ENCODE results near the gene SLC9A8. TPM values are rescaled to one million over a fixed set of nuclear protein-coding genes. Genes with fewer than 3 reads are reported as not detected.
A peak's percentile ranks its signal among the peaks of the same experiment; 100 is the strongest.

SLC9A8 gene
- total RNA-seq, 4 donors from 2014 or later, result 9.0 to 31.0 (median 16.6) TPM

DNA sequence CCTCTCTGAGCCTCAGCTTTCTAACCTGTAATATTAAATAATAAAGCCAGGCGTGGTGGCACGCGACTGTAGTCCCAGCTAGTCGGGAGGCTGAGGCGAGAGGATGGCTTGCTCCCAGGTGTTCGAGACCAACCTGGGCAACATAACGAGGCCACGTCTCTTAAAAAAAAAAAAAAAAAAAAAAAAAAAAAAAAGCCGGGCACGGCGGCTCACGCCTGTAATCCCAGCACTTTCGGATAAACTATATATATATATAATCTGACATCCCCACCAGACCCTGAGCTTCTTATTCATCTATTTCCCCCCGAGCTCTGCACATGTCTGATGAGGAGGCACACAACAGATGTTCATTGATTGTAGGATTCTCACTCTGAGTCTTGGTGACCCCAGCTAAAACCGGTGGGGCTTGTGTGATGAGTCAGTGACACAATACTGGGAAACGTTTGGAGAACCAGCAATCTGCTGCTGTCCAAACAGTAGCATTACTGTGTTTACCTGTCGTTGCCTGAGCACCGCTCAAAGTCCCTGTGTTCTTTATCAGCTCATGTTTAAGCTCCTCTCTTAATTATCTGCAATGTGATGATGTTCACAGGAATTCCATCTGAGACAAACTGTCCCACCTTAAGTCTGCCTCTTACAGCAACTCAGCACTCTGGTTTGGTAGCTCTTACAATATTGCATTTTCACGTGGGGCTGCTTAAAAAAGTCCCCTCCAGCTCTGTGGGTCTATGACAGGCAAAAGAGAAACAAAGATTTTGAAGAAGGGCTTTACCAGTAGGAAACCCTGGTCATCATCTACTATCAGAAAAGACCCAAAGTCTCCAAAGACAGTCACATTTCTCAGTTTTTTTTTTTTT lies 103.7 kb downstream of the SLC9A8 start:
- Histone ChIP-seq H3K9me3 (no peaks in the 10 kb centered on the region), H3K27me3 (no peaks in the 10 kb centered on the region), H3K4me1 (peaks cover 19 to 49% (median 37%) of the 10 kb centered on the region in 4 donors), H3K4me3 (peak overlapping the region; percentile 86 to 98 (median 95)), H3K27ac (peak overlapping the region; percentile 96 to 99 (median 97)), H3K36me3 (no peaks in the 10 kb centered on the region)
- TF ChIP-seq EP300 (IDR thresholded peaks at IDR 0.05; ENCODE audit: low read depth) (peak; percentile 48), POLR2A (IDR thresholded peaks at IDR 0.05) (no peak), POLR2AphosphoS5 (IDR thresholded peaks at IDR 0.05) (peak in 2 of 3 donors; percentile 51 to 52)
- WGBS, 2 donors (ENCODE audit: low coverage in 1 of 2), result 18 to 36% methylated on average over 4 to 19 of the region's 19 CpGs
- intact Hi-C loops (cut with DNase I; ENCODE audit: low total_unique reads), result no loop called here
- in situ Hi-C loops (cut with MboI; ENCODE audit: low pct_ligation_motif_present in 1 of 4, low pct_unique_long_range_greater_than_20kb in 1 of 4, low sequenced_read_pairs in 3 of 4), result no loop called here
- DNase-seq, result peak; percentile 77

DNA sequence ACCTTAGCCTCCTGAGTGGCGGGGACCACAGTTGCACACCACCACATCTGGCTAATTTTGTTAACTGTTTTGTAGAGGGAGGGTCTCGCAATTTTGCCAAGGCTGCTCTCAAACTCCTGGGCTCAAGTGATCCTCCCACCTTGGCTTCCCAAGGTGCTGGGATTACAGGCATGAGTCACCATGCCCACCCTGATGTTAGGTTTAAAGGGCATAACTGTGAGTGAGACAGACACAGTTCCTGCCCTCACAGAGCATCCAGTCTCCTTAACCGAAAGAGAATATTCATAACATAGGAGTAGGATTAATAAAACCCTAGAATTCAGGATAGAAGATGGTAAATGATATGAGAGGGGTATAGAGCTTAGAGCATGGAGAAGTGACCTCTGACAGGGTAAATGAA lies 105.8 kb downstream of the SLC9A8 start:
- no peak for DNase-seq
- Histone ChIP-seq H3K9me3 (no peaks in the 10 kb centered on the region), H3K4me1 (peaks cover 12 to 32% (median 26%) of the 10 kb centered on the region in 4 donors), H3K27me3 (no peaks in the 10 kb centered on the region), H3K27ac (no peak overlapping the region), H3K36me3 (no peaks in the 10 kb centered on the region), H3K4me3 (no peak overlapping the region)
- intact Hi-C loops (cut with DNase I; ENCODE audit: low total_unique reads), result no loop called here
- TF ChIP-seq POLR2AphosphoS5 (IDR thresholded peaks at IDR 0.05), result no peak
- no peak for TF ChIP-seq POLR2A (IDR thresholded peaks at IDR 0.05)
- no peak for TF ChIP-seq EP300 (IDR thresholded peaks at IDR 0.05; ENCODE audit: low read depth)
- TF ChIP-seq, protein P1, sequence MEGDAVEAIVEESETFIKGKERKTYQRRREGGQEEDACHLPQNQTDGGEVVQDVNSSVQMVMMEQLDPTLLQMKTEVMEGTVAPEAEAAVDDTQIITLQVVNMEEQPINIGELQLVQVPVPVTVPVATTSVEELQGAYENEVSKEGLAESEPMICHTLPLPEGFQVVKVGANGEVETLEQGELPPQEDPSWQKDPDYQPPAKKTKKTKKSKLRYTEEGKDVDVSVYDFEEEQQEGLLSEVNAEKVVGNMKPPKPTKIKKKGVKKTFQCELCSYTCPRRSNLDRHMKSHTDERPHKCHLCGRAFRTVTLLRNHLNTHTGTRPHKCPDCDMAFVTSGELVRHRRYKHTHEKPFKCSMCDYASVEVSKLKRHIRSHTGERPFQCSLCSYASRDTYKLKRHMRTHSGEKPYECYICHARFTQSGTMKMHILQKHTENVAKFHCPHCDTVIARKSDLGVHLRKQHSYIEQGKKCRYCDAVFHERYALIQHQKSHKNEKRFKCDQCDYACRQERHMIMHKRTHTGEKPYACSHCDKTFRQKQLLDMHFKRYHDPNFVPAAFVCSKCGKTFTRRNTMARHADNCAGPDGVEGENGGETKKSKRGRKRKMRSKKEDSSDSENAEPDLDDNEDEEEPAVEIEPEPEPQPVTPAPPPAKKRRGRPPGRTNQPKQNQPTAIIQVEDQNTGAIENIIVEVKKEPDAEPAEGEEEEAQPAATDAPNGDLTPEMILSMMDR (IDR thresholded peaks at IDR 0.05), result no peak
- in situ Hi-C loops (cut with MboI; ENCODE audit: low pct_ligation_motif_present in 1 of 4, low pct_unique_long_range_greater_than_20kb in 1 of 4, low sequenced_read_pairs in 3 of 4), result no loop called here
- WGBS, 2 donors (ENCODE audit: low coverage in 1 of 2), result 85 to 100% methylated on average over 2 to 3 of the region's 3 CpGs

DNA sequence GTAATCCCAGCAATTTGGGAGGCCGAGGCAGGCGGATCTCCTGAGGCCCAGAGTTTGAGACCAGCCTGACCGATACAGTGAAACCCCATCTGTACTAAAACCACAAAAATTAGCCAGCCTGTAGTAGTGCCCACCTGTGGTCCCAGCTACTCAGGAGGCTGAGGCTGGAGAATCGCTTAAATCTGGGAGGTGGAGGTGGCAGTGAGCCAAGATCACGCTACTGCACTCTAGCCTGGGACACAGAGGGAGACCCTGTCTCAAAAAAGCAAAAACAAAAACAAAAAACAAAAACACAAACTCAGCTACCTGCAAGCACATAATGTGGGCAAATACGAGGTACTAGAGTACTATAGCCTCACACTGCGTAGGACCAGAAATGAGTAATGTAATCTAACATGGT lies 106.4 kb downstream of the SLC9A8 start:
- TF ChIP-seq POLR2A (IDR thresholded peaks at IDR 0.05), result no peak
- TF ChIP-seq, protein P1 (IDR thresholded peaks at IDR 0.05), result no peak
- no peak for TF ChIP-seq POLR2AphosphoS5 (IDR thresholded peaks at IDR 0.05)
- no peak for TF ChIP-seq EP300 (IDR thresholded peaks at IDR 0.05; ENCODE audit: low read depth)
- no peak overlapping the region for H3K4me3 ChIP-seq
- DNase-seq, result no peak
- 70% methylated on average over 5 to 7 of the region's 7 CpGs for WGBS, 2 donors (ENCODE audit: low coverage in 1 of 2)
- in situ Hi-C loops (cut with MboI; ENCODE audit: low pct_ligation_motif_present in 1 of 4, low pct_unique_long_range_greater_than_20kb in 1 of 4, low sequenced_read_pairs in 3 of 4) (no loop called here), intact Hi-C loops (cut with DNase I; ENCODE audit: low total_unique reads) (no loop called here)
- H3K4me1 ChIP-seq, result peaks cover 7 to 27% (median 22%) of the 10 kb centered on the region in 4 donors
- no peak overlapping the region for H3K27ac ChIP-seq
- no peaks in the 10 kb centered on the region for H3K27me3 ChIP-seq
- no peaks in the 10 kb centered on the region for H3K36me3 ChIP-seq
- H3K9me3 ChIP-seq, result no peaks in the 10 kb centered on the region

DNA sequence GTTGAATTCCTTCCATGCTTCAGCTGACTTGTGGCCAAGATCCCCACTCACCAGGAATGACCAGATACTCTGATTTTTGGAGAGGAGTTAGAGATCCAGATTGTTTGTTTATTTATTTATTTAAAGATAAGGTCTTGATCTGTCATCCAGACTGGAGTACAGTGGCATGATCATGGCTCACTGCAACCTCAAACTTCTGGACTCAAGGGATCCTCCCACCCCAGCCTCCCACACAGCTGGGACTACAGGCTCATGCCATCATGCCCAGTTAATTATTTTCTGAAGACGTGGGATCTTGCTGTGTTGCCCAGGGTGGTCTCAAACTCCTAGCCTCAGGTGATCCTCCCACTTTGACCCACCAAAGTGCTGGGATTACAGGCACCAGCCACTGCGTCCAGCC lies 106.8 kb downstream of the SLC9A8 start:
- Histone ChIP-seq H3K4me3 (no peak overlapping the region), H3K27ac (no peak overlapping the region), H3K36me3 (no peaks in the 10 kb centered on the region), H3K4me1 (peaks cover 2 to 26% (median 17%) of the 10 kb centered on the region in 4 donors), H3K27me3 (no peaks in the 10 kb centered on the region), H3K9me3 (no peaks in the 10 kb centered on the region)
- no peak for DNase-seq
- in situ Hi-C loops (cut with MboI; ENCODE audit: low pct_ligation_motif_present in 1 of 4, low pct_unique_long_range_greater_than_20kb in 1 of 4, low sequenced_read_pairs in 3 of 4) (no loop called here), intact Hi-C loops (cut with DNase I; ENCODE audit: low total_unique reads) (no loop called here)
- WGBS, 2 donors (ENCODE audit: low coverage in 1 of 2), result 89% methylated on average over 2 of the region's 2 CpGs; no CpG with 5 or more reads in 1 of the 2 donors
- TF ChIP-seq EP300 (IDR thresholded peaks at IDR 0.05; ENCODE audit: low read depth) (no peak), POLR2A (IDR thresholded peaks at IDR 0.05) (no peak), POLR2AphosphoS5 (IDR thresholded peaks at IDR 0.05) (no peak)
- TF ChIP-seq, protein P1 (IDR thresholded peaks at IDR 0.05), result no peak
